A549 treated with CpdA at 1 μM for 4 hours (cell line): ENCODE data around the gene GPI. TPM values are rescaled to one million over a fixed set of nuclear protein-coding genes. Genes with fewer than 3 reads are reported as not detected.

Source experiments
- total RNA-seq: library from RNA; stranded (reverse); fragments of 200-300 nt; extraction: Qiagen RNA extraction; gene quantifications from 5 replicates; pipeline ENCODE4 v1.2.3, GENCODE V29; 2022; ENCODE audit warnings: low read depth

Gene GPI
- 640 to 737 TPM (median 719 TPM) in 5 replicates for total RNA-seq

GRCh38 chr19:34364830-34365462, at the start of gene GPI:
TSS of gene GPI (plus strand) at chr19:34365196. CDS start at chr19:34365267, 71 bp downstream.

GRCh38 chr19:34404109-34404909, 39.3 kb downstream of the GPI start, which contains the start of gene PDCD2L:
TSS of gene PDCD2L (plus strand) at chr19:34404399. CDS start at chr19:34404431, 32 bp downstream.

Other genes with a start within 250 kb of the GPI start
- gene LSM14A, start 192.7 kb upstream of the GPI start, total RNA-seq: 202 to 368 TPM (median 250 TPM) in 5 replicates
- gene GARRE1, start 110.6 kb upstream of the GPI start, total RNA-seq: 9.0 to 14.0 TPM (median 12.2 TPM) in 5 replicates
- 28.0 to 36.3 TPM (median 33.9 TPM) in 5 replicates for gene PDCD2L, start 39.2 kb downstream of the GPI start, total RNA-seq
- gene UBA2, start 63.2 kb downstream of the GPI start, total RNA-seq: 245 to 416 TPM (median 278 TPM) in 5 replicates
- gene WTIP, start 116.6 kb downstream of the GPI start, total RNA-seq: 23.9 to 32.0 TPM (median 29.3 TPM) in 5 replicates